SK-N-SH (cell line): ENCODE measurements around the gene SPECC1L. TPM values are rescaled to one million over a fixed set of nuclear protein-coding genes. Genes with fewer than 3 reads are reported as not detected.
A peak's percentile ranks its signal among the peaks of the same experiment; 100 is the strongest.
"Not testable (repeated sequence)": the region's sequence is repeated elsewhere in the genome, so short reads cannot be mapped to it uniquely, and the experiment has no call there.

Experiments used
- CTCF ChIA-PET: fragments of 300-600, 350-600 bp; formaldehyde crosslinking; extraction: SDS; loops from one replicate; lab custom pipeline; 2021; lab: Yijun Ruan, JAX
- POLR2A ChIA-PET: fragments of 350-600 bp; sonication (Branson Sonifier 250); formaldehyde crosslinking; extraction: SDS; loops from one replicate; lab custom pipeline; 2020; ENCODE audit warnings: antibody characterized with exemption, inconsistent platforms; lab: Yijun Ruan, JAX
- DNase-seq: peaks from one replicate; pipeline ENCODE4 v3.0.0; 2012
- H2AFZ ChIP-seq: fragments of 200-600 bp; sonication (generic); 2 replicates; pipeline ENCODE4 v1.8.1; 2016; ENCODE audit warnings: antibody characterized with exemption, mild to moderate bottlenecking, low read depth
- H3F3A ChIP-seq: fragments of 200-600 bp; sonication (generic); replicated peaks from 2 replicates; pipeline ENCODE3; 2016; ENCODE audit warnings: antibody characterized with exemption, mild to moderate bottlenecking; ENCODE audit not compliant: insufficient read depth
- H3K27ac ChIP-seq, 2 experiments: fragments of 200-500 bp in 1 of 2; fragments of 200-600 bp in 1 of 2; sonication (Bioruptor generic) in 1 of 2; sonication (generic), shearing (Covaris generic) in 1 of 2; 2 replicates each; pipeline versions ENCODE4 v1.5.1 to v1.6.1; 2014 to 2016; ENCODE audit warnings: low read depth in 2 of 2, inconsistent platforms in 1 of 2, low read length in 1 of 2, mild to moderate bottlenecking in 1 of 2, mixed read lengths in 1 of 2
- H3K27me3 ChIP-seq: fragments of 200-600 bp; sonication (generic), shearing (Covaris generic); 2 replicates; pipeline ENCODE4 v1.6.1; 2016; ENCODE audit warnings: mixed run types; ENCODE audit not compliant: insufficient read depth
- H3K36me3 ChIP-seq, 2 experiments: fragments of 200-500 bp in 1 of 2; fragments of 200-600 bp in 1 of 2; sonication (Bioruptor generic) in 1 of 2; sonication (generic) in 1 of 2; replicated peaks in 1 of 2; 2 replicates each; pipeline versions ENCODE3 to v1.5.1; 2014 to 2016; ENCODE audit warnings: low read length in 1 of 2, mild to moderate bottlenecking in 1 of 2; ENCODE audit not compliant: insufficient read depth in 2 of 2, control insufficient read depth in 1 of 2
- H3K4me1 ChIP-seq, 2 experiments: fragments of 200-500 bp in 1 of 2; fragments of 200-600 bp in 1 of 2; sonication (Bioruptor generic) in 1 of 2; sonication (generic), shearing (Covaris generic) in 1 of 2; 2 replicates each; pipeline versions ENCODE4 v1.5.1 to v1.6.1; 2014 to 2016; ENCODE audit warnings: low read depth in 1 of 2, low read length in 1 of 2, mixed run types in 1 of 2; ENCODE audit not compliant: insufficient read depth in 2 of 2, control insufficient read depth in 1 of 2
- H3K4me2 ChIP-seq: fragments of 200-600 bp; sonication (generic), shearing (Covaris generic); 2 replicates; pipeline ENCODE4 v1.6.1; 2017; ENCODE audit warnings: mixed run types
- H3K4me3 ChIP-seq, 2 experiments: fragments of 200-500 bp in 1 of 2; fragments of 200-600 bp in 1 of 2; sonication (Bioruptor generic) in 1 of 2; sonication (generic), shearing (Covaris generic) in 1 of 2; 2 replicates each; pipeline versions ENCODE4 v1.5.1 to v1.8.1; 2014 to 2016; ENCODE audit warnings: low read depth in 2 of 2, inconsistent platforms in 1 of 2, low read length in 1 of 2, mild to moderate bottlenecking in 1 of 2, mixed read lengths in 1 of 2, moderate library complexity in 1 of 2
- H3K79me2 ChIP-seq: fragments of 200-600 bp; sonication (generic); 2 replicates; pipeline ENCODE4 v1.8.1; 2017; ENCODE audit warnings: mild to moderate bottlenecking; ENCODE audit not compliant: insufficient read depth
- H3K9ac ChIP-seq: fragments of 200-600 bp; sonication (generic); 2 replicates; pipeline ENCODE4 v1.6.1; 2017; ENCODE audit warnings: mixed run types
- H3K9me2 ChIP-seq: fragments of 200-600 bp; sonication (generic); 2 replicates; pipeline ENCODE4 v1.6.1; 2017; ENCODE audit warnings: mixed run types
- H3K9me3 ChIP-seq: fragments of 200-600 bp; sonication (generic); 2 replicates; pipeline ENCODE4 v1.6.1; 2017; ENCODE audit warnings: mixed run types, mild to moderate bottlenecking, moderate library complexity
- H4K20me1 ChIP-seq: fragments of 200-600 bp; sonication (generic); 2 replicates; pipeline ENCODE4 v1.6.1; 2017; ENCODE audit warnings: mild to moderate bottlenecking, mixed run types; ENCODE audit not compliant: insufficient read depth
- ELF1 ChIP-seq: IDR thresholded peaks from 2 replicates; pipeline ENCODE4 v1.4.0; 2012
- EP300 ChIP-seq, 2 experiments: IDR thresholded peaks; 2 replicates each; pipeline versions ENCODE4 v1.4.0 to v1.6.1; 2012; ENCODE audit warnings: borderline replicate concordance in 1 of 2, low read depth in 1 of 2, low read length in 1 of 2
- EZH2phosphoT487 ChIP-seq: fragments of 200-600 bp; sonication (generic); IDR thresholded peaks from 2 replicates; pipeline ENCODE4 v1.6.1; 2017; ENCODE audit warnings: low read depth, mixed run types, mild to moderate bottlenecking, antibody characterized with exemption, moderate library complexity, borderline replicate concordance
- JUND ChIP-seq: IDR thresholded peaks from 2 replicates; pipeline ENCODE4 v1.4.0; 2012
- MEF2A ChIP-seq: IDR thresholded peaks from 2 replicates; pipeline ENCODE4 v1.4.0; 2012; ENCODE audit warnings: low read depth, borderline replicate concordance
- NFIC ChIP-seq: IDR thresholded peaks from 2 replicates; pipeline ENCODE4 v1.4.0; 2012; ENCODE audit warnings: borderline replicate concordance
- PBX3 ChIP-seq: IDR thresholded peaks from 2 replicates; pipeline ENCODE4; 2012
- POLR2AphosphoS5 ChIP-seq: IDR thresholded peaks from 2 replicates; pipeline ENCODE4 v1.6.1; 2012; ENCODE audit warnings: low read depth, low read length
- RAD21 ChIP-seq: IDR thresholded peaks from 2 replicates; pipeline ENCODE4 v1.6.1; 2012; ENCODE audit warnings: mild to moderate bottlenecking, low read length
- RFX5 ChIP-seq: IDR thresholded peaks from 2 replicates; pipeline ENCODE4 v1.6.1; 2012; ENCODE audit warnings: mild to moderate bottlenecking, improper control_type of control experiment, low read length
- RXRA ChIP-seq: IDR thresholded peaks from 2 replicates; pipeline ENCODE4 v1.4.0; 2012; ENCODE audit warnings: low read depth, mild to moderate bottlenecking, borderline replicate concordance
- TCF12 ChIP-seq: IDR thresholded peaks from 2 replicates; pipeline ENCODE4 v1.4.0; 2012
- USF1 ChIP-seq: IDR thresholded peaks from 2 replicates; pipeline ENCODE4 v1.4.0; 2012; ENCODE audit warnings: low read depth, borderline replicate concordance
- WGBS: methylation state at CpG from one replicate; pipeline ENCODE4 v1.1.6; 2017; ENCODE audit warnings: low lambda C conversion rate; 5-methylcytosine and 5-hydroxymethylcytosine counted together
- polyA plus RNA-seq, 3 experiments: library from polyadenylated mRNA; depleted of rRNA; stranded (reverse); fragments of >200 nt; gene quantifications; 2 replicates each; pipeline ENCODE4 v1.2.3, GENCODE V29; 2012
- TF ChIP-seq, protein P1 (sequence below): IDR thresholded peaks from 2 replicates; pipeline ENCODE4 v1.4.0; 2012; ENCODE audit warnings: low read depth
- TF ChIP-seq, protein P2 (sequence below): IDR thresholded peaks from 2 replicates; pipeline ENCODE4 v1.6.1; 2012; ENCODE audit warnings: mild to moderate bottlenecking, low read depth, low read length, moderate library complexity

The SPECC1L gene
- polyA plus RNA-seq, 1 of the 3 experiments (the other 2 are of a cell fraction), result 22.9 TPM

DNA sequence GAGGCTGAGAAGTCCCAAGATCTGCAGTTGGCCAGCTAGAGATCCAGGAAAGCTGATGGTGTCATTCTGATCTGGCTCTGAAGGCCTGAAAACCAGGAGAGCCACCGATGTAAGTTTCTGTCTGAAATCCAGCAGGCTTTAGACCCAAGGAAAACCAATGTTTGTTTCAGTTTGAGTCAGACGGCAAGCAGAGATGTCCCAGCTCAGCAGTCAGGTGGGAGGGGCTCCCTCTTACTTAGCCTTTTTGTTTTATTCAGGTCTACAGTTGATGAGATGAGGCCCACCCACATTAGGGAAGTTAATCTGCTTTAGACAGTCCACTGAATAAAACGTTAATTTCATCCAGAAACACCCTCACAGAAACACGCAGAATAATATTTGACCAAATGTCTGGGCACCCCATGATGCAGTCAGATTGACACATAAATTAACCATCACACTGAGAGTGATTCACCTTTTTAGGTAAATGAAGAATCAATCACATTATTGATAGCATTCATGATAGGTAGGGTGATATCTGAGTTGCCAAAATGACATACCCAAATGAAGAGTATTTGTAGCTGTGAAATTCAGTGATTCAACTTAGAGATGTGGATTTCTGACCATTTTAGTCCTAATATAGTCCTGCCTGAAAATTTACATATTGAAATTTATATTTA is 28.0 kb downstream of the SPECC1L start:
- CTCF ChIA-PET, H2AFZ ChIP-seq, H3K4me3 ChIP-seq, H3K36me3 ChIP-seq, H3K9ac ChIP-seq, H3F3A ChIP-seq, DNase-seq, H3K27ac ChIP-seq, H3K27me3 ChIP-seq, H3K4me2 ChIP-seq, H3K9me3 ChIP-seq, POLR2A ChIA-PET, H4K20me1 ChIP-seq, H3K9me2 ChIP-seq: not testable (repeated sequence)
- Histone ChIP-seq H3K79me2 (peaks cover 81% of the 10 kb centered on the region), H3K4me1 (peaks cover 8 to 10% of the 10 kb centered on the region in 2 experiments; a peak in 2 of 4 replicates)
- WGBS, result 91% methylated on average over 4 of the region's 4 CpGs

DNA sequence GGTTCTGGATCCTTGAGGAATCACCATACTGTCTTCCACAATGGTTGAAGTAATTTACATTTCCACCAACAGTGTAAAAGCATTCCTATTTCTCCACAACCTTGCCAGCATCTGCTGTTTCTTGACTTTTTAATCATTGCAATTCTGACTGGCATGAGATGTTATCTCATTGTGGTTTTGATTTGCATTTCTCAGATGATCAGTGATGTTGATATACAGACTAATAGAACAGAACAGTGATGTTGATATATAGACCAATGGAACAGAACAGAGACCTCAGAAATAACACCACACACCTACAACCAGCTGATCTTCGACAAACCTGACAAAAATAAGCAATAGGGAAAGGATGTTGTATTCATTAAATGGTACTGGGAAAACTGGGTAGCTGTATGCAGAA is 29.9 kb downstream of the SPECC1L start:
- TF ChIP-seq NFIC (0 out of 2 replicates have a peak, but pooled peaks have one; percentile 19), PBX3 (peak; percentile 82), JUND (peak; percentile 55), TCF12 (peak; percentile 83)
- H3K27ac ChIP-seq, POLR2A ChIA-PET, H3K27me3 ChIP-seq, H3F3A ChIP-seq, H2AFZ ChIP-seq, H3K9me2 ChIP-seq, H3K9ac ChIP-seq, H3K4me2 ChIP-seq, DNase-seq, H4K20me1 ChIP-seq, H3K9me3 ChIP-seq, H3K4me3 ChIP-seq: not testable (repeated sequence)
- Histone ChIP-seq H3K36me3 (peaks cover 21 to 22% of the 10 kb centered on the region in 2 experiments), H3K79me2 (peaks cover 82% of the 10 kb centered on the region), H3K4me1 (peaks cover 8 to 10% of the 10 kb centered on the region in 2 experiments; a peak in 2 of 4 replicates)
- WGBS, result 78% methylated on average over 1 of the region's 1 CpG
- CTCF ChIA-PET, result interaction anchor here (1.2 kb wide), 1 partner anchor 24 kb away, joined by 3 read pairs; no protein-coding TSS in a partner anchor

GRCh38 chr22:24302591-24302990 is 32.0 kb downstream of the SPECC1L start:
- DNase-seq, result no peak
- Histone ChIP-seq H4K20me1 (0 out of 2 replicates have a peak, but pooled peaks cover 8% of the 10 kb centered on the region), H3K27ac (peak overlapping the region in 1 of 2 experiments; percentile 40; a peak in 1 of 4 replicates), H3K27me3 (no peaks in the 10 kb centered on the region), H3F3A (peaks cover 10% of the 10 kb centered on the region), H3K9me2 (no peaks in the 10 kb centered on the region), H3K79me2 (peaks cover 83% of the 10 kb centered on the region), H2AFZ (no peak overlapping the region), H3K4me2 (no peak overlapping the region), H3K9ac (no peak overlapping the region), H3K9me3 (no peaks in the 10 kb centered on the region), H3K4me3 (no peak overlapping the region), H3K4me1 (peaks cover 8 to 10% of the 10 kb centered on the region in 2 experiments; a peak in 2 of 4 replicates), H3K36me3 (peaks cover 35 to 39% of the 10 kb centered on the region in 2 experiments)
- POLR2A ChIA-PET, result no interaction called here
- WGBS, result 95% methylated on average over 1 of the region's 1 CpG
- CTCF ChIA-PET, result interaction anchor here (0.9 to 1.7 kb wide), 2 partner anchors 139 to 200 kb away, joined by 3 read pairs; no protein-coding TSS in a partner anchor
- TF ChIP-seq, protein P1, sequence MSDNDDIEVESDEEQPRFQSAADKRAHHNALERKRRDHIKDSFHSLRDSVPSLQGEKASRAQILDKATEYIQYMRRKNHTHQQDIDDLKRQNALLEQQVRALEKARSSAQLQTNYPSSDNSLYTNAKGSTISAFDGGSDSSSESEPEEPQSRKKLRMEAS, result no peak
- TF ChIP-seq USF1, result no peak
- no peak for TF ChIP-seq NFIC
- TF ChIP-seq POLR2AphosphoS5, result no peak
- TF ChIP-seq ELF1, result no peak
- TF ChIP-seq RAD21, result no peak
- no peak for TF ChIP-seq EP300 (IDR thresholded peaks at IDR 0.05; ENCODE audit: borderline replicate concordance in 1 of 2, low read depth in 1 of 2, low read length in 1 of 2)
- TF ChIP-seq, protein P2, sequence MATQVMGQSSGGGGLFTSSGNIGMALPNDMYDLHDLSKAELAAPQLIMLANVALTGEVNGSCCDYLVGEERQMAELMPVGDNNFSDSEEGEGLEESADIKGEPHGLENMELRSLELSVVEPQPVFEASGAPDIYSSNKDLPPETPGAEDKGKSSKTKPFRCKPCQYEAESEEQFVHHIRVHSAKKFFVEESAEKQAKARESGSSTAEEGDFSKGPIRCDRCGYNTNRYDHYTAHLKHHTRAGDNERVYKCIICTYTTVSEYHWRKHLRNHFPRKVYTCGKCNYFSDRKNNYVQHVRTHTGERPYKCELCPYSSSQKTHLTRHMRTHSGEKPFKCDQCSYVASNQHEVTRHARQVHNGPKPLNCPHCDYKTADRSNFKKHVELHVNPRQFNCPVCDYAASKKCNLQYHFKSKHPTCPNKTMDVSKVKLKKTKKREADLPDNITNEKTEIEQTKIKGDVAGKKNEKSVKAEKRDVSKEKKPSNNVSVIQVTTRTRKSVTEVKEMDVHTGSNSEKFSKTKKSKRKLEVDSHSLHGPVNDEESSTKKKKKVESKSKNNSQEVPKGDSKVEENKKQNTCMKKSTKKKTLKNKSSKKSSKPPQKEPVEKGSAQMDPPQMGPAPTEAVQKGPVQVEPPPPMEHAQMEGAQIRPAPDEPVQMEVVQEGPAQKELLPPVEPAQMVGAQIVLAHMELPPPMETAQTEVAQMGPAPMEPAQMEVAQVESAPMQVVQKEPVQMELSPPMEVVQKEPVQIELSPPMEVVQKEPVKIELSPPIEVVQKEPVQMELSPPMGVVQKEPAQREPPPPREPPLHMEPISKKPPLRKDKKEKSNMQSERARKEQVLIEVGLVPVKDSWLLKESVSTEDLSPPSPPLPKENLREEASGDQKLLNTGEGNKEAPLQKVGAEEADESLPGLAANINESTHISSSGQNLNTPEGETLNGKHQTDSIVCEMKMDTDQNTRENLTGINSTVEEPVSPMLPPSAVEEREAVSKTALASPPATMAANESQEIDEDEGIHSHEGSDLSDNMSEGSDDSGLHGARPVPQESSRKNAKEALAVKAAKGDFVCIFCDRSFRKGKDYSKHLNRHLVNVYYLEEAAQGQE, result no peak
- no peak for TF ChIP-seq EZH2phosphoT487
- no peak for TF ChIP-seq RXRA
- TF ChIP-seq MEF2A, result no peak
- TF ChIP-seq RFX5, result no peak
